ENCODE data around the gene F2RL3. TPM values are rescaled to one million over a fixed set of nuclear protein-coding genes. Genes with fewer than 3 reads are reported as not detected.

F2RL3 gene
- total and polyA plus RNA-seq, 2 of the 8 experiments (the other 6 are each of a cell fraction or from before 2014, with no cell fraction given), result not detected

DNA sequence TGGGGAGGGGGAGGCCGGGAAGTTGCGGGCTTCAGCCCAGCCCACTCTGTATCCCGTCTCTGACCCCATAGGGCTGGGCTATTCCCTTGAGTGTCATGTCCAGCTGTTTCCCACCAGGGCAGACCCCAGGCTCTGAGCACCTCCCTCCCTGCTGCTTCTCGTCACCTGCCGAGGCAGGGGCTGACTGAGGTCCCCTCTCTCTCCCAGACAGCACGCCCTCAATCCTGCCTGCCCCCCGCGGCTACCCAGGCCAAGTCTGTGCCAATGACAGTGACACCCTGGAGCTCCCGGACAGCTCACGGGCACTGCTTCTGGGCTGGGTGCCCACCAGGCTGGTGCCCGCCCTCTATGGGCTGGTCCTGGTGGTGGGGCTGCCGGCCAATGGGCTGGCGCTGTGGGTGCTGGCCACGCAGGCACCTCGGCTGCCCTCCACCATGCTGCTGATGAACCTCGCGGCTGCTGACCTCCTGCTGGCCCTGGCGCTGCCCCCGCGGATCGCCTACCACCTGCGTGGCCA is 625 bp downstream of the F2RL3 start:
- H4K20me1 ChIP-seq (replicated peaks in 1 of 2; ENCODE audit: control insufficient read depth in 1 of 2, insufficient read depth in 2 of 2, low read length in 2 of 2), result no peaks in the 10 kb centered on the region
- no peak overlapping the region for H2AK5ac ChIP-seq (ENCODE audit: low read depth, low read length)
- CTCF ChIA-PET (ENCODE audit: partially characterized antibody), result interaction anchor here (0.8 kb wide), 1 partner anchor 120 kb away, joined by 3 read pairs; no protein-coding TSS in a partner anchor
- H3K79me1 ChIP-seq (ENCODE audit: low read depth, low read length), result no peaks in the 10 kb centered on the region
- H3K18ac ChIP-seq (ENCODE audit: extremely low read depth, low read length), result no peak overlapping the region
- no peak overlapping the region for H3K4me2 ChIP-seq (ENCODE audit: insufficient read depth in 1 of 2, low read depth in 2 of 2, low read length in 2 of 2)
- H2BK5ac ChIP-seq (ENCODE audit: low read depth, low read length), result no peak overlapping the region
- H3K23me2 ChIP-seq (ENCODE audit: low read depth, low read length), result no peaks in the 10 kb centered on the region
- DNase-seq (ENCODE audit: low read depth in 1 of 2, low spot score in 2 of 2) (no peak), FAIRE-seq (no peak)
- no peak overlapping the region for H3K27ac ChIP-seq (ENCODE audit: low read depth, low read length)
- H3K4me3 ChIP-seq (ENCODE audit: extremely low read depth in 1 of 4, insufficient read depth in 2 of 4, low read depth in 3 of 4, low read length in 4 of 4), result no peak overlapping the region
- H2BK120ac ChIP-seq (replicated peaks; ENCODE audit: low read depth, low read length), result no peak overlapping the region
- no peaks in the 10 kb centered on the region for H3K27me3 ChIP-seq (replicated peaks in 1 of 4; ENCODE audit: control insufficient read depth in 3 of 4, extremely low read depth in 1 of 4, insufficient read depth in 3 of 4, low read length in 3 of 4)
- H3K36me3 ChIP-seq (ENCODE audit: control insufficient read depth in 2 of 4, insufficient read depth in 4 of 4, low read length in 3 of 4), result no peaks in the 10 kb centered on the region
- no peak overlapping the region for H3K56ac ChIP-seq (replicated peaks; ENCODE audit: insufficient read length, low read depth, low read length)
- H4K8ac ChIP-seq (ENCODE audit: extremely low read depth, insufficient read depth, low read length), result no peak overlapping the region; the same call in 1 of the 2 replicates
- no peaks in the 10 kb centered on the region for H3K79me2 ChIP-seq (ENCODE audit: control insufficient read depth in 1 of 2, insufficient read depth in 2 of 2, low read length in 2 of 2)
- POLR2A ChIA-PET (ENCODE audit: partially characterized antibody), result interaction anchor here (0.6 to 1.1 kb wide), 2 partner anchors 30 to 175 kb away, joined by 3 read pairs; no protein-coding TSS in a partner anchor
- no peak overlapping the region for H4K91ac ChIP-seq (replicated peaks; ENCODE audit: insufficient read length, low read length)
- WGBS, 2 experiments (ENCODE audit: extremely low coverage in 1 of 2, insufficient coverage in 1 of 2, insufficient read length in 1 of 2, insufficient replicate concordance in 2 of 2, low coverage in 1 of 2, low lambda C conversion rate in 2 of 2, missing lambda C conversion rate in 1 of 2), result 93% methylated on average over 20 of the region's 22 CpGs; no CpG with 5 or more reads in 1 of the 2 experiments
- H2BK15ac ChIP-seq (ENCODE audit: low read length), result no peak overlapping the region
- no peak overlapping the region for H3K23ac ChIP-seq (ENCODE audit: insufficient read length)
- no peak overlapping the region for H2AFZ ChIP-seq (ENCODE audit: low read length)
- no peak overlapping the region for H3K4ac ChIP-seq (replicated peaks; ENCODE audit: insufficient read length, low read depth, low read length)
- H2BK20ac ChIP-seq (ENCODE audit: low read length), result no peak overlapping the region
- no peak overlapping the region for H3K9ac ChIP-seq (replicated peaks in 1 of 4; ENCODE audit: extremely low read depth in 1 of 4, low read depth in 3 of 4, low read length in 3 of 4)
- TF ChIP-seq, protein P1, sequence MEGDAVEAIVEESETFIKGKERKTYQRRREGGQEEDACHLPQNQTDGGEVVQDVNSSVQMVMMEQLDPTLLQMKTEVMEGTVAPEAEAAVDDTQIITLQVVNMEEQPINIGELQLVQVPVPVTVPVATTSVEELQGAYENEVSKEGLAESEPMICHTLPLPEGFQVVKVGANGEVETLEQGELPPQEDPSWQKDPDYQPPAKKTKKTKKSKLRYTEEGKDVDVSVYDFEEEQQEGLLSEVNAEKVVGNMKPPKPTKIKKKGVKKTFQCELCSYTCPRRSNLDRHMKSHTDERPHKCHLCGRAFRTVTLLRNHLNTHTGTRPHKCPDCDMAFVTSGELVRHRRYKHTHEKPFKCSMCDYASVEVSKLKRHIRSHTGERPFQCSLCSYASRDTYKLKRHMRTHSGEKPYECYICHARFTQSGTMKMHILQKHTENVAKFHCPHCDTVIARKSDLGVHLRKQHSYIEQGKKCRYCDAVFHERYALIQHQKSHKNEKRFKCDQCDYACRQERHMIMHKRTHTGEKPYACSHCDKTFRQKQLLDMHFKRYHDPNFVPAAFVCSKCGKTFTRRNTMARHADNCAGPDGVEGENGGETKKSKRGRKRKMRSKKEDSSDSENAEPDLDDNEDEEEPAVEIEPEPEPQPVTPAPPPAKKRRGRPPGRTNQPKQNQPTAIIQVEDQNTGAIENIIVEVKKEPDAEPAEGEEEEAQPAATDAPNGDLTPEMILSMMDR (IDR thresholded peaks at IDR 0.05; ENCODE audit: control extremely low read depth in 1 of 3, insufficient read depth in 1 of 3, low read depth in 1 of 3, low read length in 3 of 3), result peak in 1 of 3 experiments; percentile 6; a peak in 1 of 4 replicates
- TF ChIP-seq BCL11A (IDR thresholded peaks at IDR 0.05; ENCODE audit: low read depth in 2 of 2, low read length in 2 of 2), result no peak
- H3K14ac ChIP-seq (ENCODE audit: insufficient read length), result no peak overlapping the region
- H3K4me1 ChIP-seq (replicated peaks in 1 of 4; ENCODE audit: control insufficient read depth in 3 of 4, insufficient read depth in 4 of 4, low read length in 3 of 4), result no peaks in the 10 kb centered on the region; a peak in 1 of 7 replicates
- no peak overlapping the region for H4K5ac ChIP-seq (ENCODE audit: insufficient read length, low read depth, low read length)
- H3K9me3 ChIP-seq (ENCODE audit: insufficient read depth in 2 of 2, low read depth in 1 of 2, low read length in 1 of 2), result no peaks in the 10 kb centered on the region
- H2BK12ac ChIP-seq (ENCODE audit: low read depth, low read length), result peak overlapping the region; percentile 27; the same call in 1 of the 2 replicates

Measured in H1 (cell line).